ENCODE results near the gene SLC22A15. TPM values are rescaled to one million over a fixed set of nuclear protein-coding genes. Genes with fewer than 3 reads are reported as not detected.

The SLC22A15 gene
- polyA plus RNA-seq, 2 of the 4 experiments (the other 2 are of a cell fraction) = 0.81 to 2.5 TPM

DNA sequence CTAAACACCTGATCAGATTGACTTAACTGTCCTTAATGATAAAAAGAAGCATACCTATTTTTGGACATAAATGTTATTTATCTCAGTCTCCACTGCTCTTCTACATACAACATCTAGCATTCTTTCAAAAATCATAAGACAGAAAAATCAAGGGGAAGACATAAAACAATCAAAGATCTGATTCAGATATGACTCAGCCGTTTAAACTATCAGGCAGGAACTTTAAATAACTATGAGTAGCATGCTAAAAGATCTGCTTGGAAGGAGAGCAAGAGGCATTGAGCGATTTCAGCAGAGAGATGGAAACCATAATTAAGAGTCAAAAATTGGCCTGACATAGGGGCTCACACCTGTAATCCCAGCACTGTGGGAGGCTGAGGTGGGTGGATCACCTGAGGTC, 27.2 kb upstream of the SLC22A15 start:
- no peak for FAIRE-seq
- Histone ChIP-seq H3K9me3 (no peaks in the 10 kb centered on the region), H3K27ac (no peak overlapping the region), H3K4me1 (no peaks in the 10 kb centered on the region), H3K4me2 (no peak overlapping the region), H3K4me3 (no peak overlapping the region)
- ChIA-PET POLR2A (no interaction called here), CTCF (no interaction called here)
- TF ChIP-seq POLR2A (IDR thresholded peaks at IDR 0.05; ENCODE audit: low read length) (no peak), FOSL2 (IDR thresholded peaks at IDR 0.05) (no peak), FOSL2 (CRISPR knock-in tag; IDR thresholded peaks at IDR 0.05) (no peak), KDM5A (IDR thresholded peaks at IDR 0.05) (no peak), ZNF302 (CRISPR knock-in tag; IDR thresholded peaks at IDR 0.05) (no peak)
- ATAC-seq = no peak
- 11% methylated on average over 2 of the region's 2 CpGs for WGBS (ENCODE audit: missing lambda C conversion rate)
- no peak for DNase-seq (ENCODE audit: low read depth in 1 of 2, low spot score in 1 of 2)

DNA sequence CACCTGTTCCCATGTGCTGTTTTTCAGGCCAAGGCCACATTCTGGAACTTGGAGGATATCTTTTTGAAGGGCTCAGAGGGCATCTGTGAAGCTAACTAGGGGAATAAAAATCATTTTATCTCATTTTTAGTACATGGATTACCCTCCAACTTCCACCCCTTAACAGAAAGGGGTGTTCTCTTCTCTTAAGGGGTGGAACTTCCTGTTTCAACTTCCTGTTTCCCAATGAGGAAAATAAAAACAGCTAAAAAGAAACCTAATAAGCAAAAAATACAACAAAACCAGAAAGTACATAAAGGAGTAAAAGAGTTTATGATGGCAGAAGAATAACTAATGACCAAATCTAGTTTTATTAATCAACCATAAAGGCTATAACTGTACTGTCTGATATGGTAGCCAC, 24.8 kb upstream of the SLC22A15 start:
- TF ChIP-seq, protein P1, sequence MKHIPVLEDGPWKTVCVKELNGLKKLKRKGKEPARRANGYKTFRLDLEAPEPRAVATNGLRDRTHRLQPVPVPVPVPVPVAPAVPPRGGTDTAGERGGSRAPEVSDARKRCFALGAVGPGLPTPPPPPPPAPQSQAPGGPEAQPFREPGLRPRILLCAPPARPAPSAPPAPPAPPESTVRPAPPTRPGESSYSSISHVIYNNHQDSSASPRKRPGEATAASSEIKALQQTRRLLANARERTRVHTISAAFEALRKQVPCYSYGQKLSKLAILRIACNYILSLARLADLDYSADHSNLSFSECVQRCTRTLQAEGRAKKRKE (CRISPR knock-in tag; IDR thresholded peaks at IDR 0.05; ENCODE audit: low read depth) = no peak
- TF ChIP-seq GATA3 (IDR thresholded peaks at IDR 0.05; ENCODE audit: borderline replicate concordance) = no peak
- TF ChIP-seq, protein P2, sequence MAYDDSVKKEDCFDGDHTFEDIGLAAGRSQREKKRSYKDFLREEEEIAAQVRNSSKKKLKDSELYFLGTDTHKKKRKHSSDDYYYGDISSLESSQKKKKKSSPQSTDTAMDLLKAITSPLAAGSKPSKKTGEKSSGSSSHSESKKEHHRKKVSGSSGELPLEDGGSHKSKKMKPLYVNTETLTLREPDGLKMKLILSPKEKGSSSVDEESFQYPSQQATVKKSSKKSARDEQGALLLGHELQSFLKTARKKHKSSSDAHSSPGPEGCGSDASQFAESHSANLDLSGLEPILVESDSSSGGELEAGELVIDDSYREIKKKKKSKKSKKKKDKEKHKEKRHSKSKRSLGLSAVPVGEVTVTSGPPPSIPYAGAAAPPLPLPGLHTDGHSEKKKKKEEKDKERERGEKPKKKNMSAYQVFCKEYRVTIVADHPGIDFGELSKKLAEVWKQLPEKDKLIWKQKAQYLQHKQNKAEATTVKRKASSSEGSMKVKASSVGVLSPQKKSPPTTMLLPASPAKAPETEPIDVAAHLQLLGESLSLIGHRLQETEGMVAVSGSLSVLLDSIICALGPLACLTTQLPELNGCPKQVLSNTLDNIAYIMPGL (CRISPR knock-in tag; IDR thresholded peaks at IDR 0.05; ENCODE audit: borderline replicate concordance) = no peak
- TF ChIP-seq FOSL2 (IDR thresholded peaks at IDR 0.05) = no peak
- TF ChIP-seq FOSL2 (CRISPR knock-in tag; IDR thresholded peaks at IDR 0.05) = no peak
- TF ChIP-seq RCOR1 (IDR thresholded peaks at IDR 0.05; ENCODE audit: low read depth, low read length) = no peak
- TF ChIP-seq CHD2 (IDR thresholded peaks at IDR 0.05; ENCODE audit: low read length, partially characterized antibody) = no peak
- DNase-seq (ENCODE audit: low read depth in 1 of 2, low spot score in 1 of 2) (no peak), FAIRE-seq (no peak), ATAC-seq (no peak)
- H3K4me3 ChIP-seq = no peak overlapping the region
- ChIA-PET CTCF (no interaction called here), POLR2A (no interaction called here)
- H3K4me1 ChIP-seq = no peaks in the 10 kb centered on the region
- no peak overlapping the region for H3K4me2 ChIP-seq
- H3K9me3 ChIP-seq = no peaks in the 10 kb centered on the region
- H3K27ac ChIP-seq = no peak overlapping the region

DNA sequence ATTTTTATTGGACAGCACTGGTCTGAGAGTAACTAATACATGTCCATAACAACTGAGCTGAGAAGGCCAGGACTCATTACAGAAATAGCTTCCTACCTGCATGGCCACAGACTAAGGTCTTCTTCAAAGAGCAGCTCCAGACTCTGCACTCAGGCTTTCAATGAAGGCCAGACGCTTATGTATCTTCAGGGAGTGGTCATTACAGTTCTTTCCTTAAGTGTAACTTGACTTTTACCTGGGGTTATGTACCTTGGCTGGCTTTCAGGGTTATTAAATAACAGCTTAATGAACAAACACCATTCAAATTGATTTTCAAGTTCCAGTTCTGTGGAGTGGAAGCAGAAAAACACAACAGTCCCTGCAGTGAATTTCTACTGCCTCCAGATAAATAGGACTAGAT, 23.8 kb upstream of the SLC22A15 start:
- Histone ChIP-seq H3K4me2 (no peak overlapping the region), H3K9me3 (no peaks in the 10 kb centered on the region), H3K4me3 (no peak overlapping the region), H3K4me1 (no peaks in the 10 kb centered on the region), H3K27ac (no peak overlapping the region)
- no peak for DNase-seq (ENCODE audit: low read depth in 1 of 2, low spot score in 1 of 2)
- POLR2A ChIA-PET = no interaction called here
- CTCF ChIA-PET = no interaction called here
- ATAC-seq = no peak
- 0% methylated on average over 1 of the region's 1 CpG for WGBS (ENCODE audit: missing lambda C conversion rate)
- FAIRE-seq = no peak
- TF ChIP-seq ZFP36 (IDR thresholded peaks at IDR 0.05; ENCODE audit: borderline replicate concordance, partially characterized antibody) (no peak), ZNF302 (CRISPR knock-in tag; IDR thresholded peaks at IDR 0.05) (no peak), RFX5 (IDR thresholded peaks at IDR 0.05) (no peak), HOXA7 (CRISPR knock-in tag; IDR thresholded peaks at IDR 0.05) (no peak), NFE2L2 (conservative IDR thresholded peaks at IDR 0.05; ENCODE audit: low read length) (no peak), GATA3 (IDR thresholded peaks at IDR 0.05; ENCODE audit: borderline replicate concordance) (no peak), ZSCAN20 (CRISPR knock-in tag; IDR thresholded peaks at IDR 0.05) (no peak), MAZ (IDR thresholded peaks at IDR 0.05; ENCODE audit: borderline replicate concordance, low read depth, low read length) (no peak), CBX8 (IDR thresholded peaks at IDR 0.05) (no peak), SREBF2 (IDR thresholded peaks at IDR 0.05) (no peak), HDAC2 (IDR thresholded peaks at IDR 0.05) (no peak)
- TF ChIP-seq, protein P3, sequence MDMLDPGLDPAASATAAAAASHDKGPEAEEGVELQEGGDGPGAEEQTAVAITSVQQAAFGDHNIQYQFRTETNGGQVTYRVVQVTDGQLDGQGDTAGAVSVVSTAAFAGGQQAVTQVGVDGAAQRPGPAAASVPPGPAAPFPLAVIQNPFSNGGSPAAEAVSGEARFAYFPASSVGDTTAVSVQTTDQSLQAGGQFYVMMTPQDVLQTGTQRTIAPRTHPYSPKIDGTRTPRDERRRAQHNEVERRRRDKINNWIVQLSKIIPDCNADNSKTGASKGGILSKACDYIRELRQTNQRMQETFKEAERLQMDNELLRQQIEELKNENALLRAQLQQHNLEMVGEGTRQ (IDR thresholded peaks at IDR 0.05) = no peak
- TF ChIP-seq, protein P1 (CRISPR knock-in tag; IDR thresholded peaks at IDR 0.05; ENCODE audit: low read depth) = no peak

All from A549 (cell line).